Neutrophil (primary cell): ENCODE results near the gene KRT6A.

Experiments
- H3K27ac ChIP-seq: fragments of 200-600 bp; sonication (generic); 2 replicates; pipeline ENCODE4 v1.5.1; 2016; ENCODE audit warnings: mild to moderate bottlenecking, moderate library complexity
- H3K27me3 ChIP-seq: fragments of 200-600 bp; sonication (generic); 2 replicates; pipeline ENCODE4 v1.6.0; 2016; ENCODE audit warnings: mild to moderate bottlenecking
- H3K36me3 ChIP-seq: fragments of 200-600 bp; sonication (generic); 2 replicates; pipeline ENCODE4 v1.5.1; 2017
- H3K4me1 ChIP-seq, 2 experiments: fragments of 200-600 bp in 1 of 2; sonication (generic) in 1 of 2; 1 replicate in 1 of 2; 2 replicates in 1 of 2; pipeline versions ENCODE4 v1.5.1 to v1.6.1; 2013 to 2016; ENCODE audit warnings: low read depth in 1 of 2, low read length in 1 of 2, mild to moderate bottlenecking in 1 of 2, moderate library complexity in 1 of 2; ENCODE audit not compliant: control insufficient read depth in 1 of 2, insufficient read depth in 1 of 2
- H3K4me3 ChIP-seq, 2 experiments: fragments of 200-600 bp in 1 of 2; sonication (generic) in 1 of 2; 1 replicate in 1 of 2; 2 replicates in 1 of 2; pipeline ENCODE4 v1.5.1; 2013 to 2016; ENCODE audit warnings: low read depth in 1 of 2, low read length in 1 of 2, mild to moderate bottlenecking in 1 of 2, moderate library complexity in 1 of 2
- H3K9me3 ChIP-seq: fragments of 200-600 bp; sonication (generic); 2 replicates; pipeline ENCODE4 v1.5.1; 2016
- TF ChIP-seq, protein P1 (sequence below): fragments of 200-600 bp; sonication (generic); IDR thresholded peaks from 2 replicates; pipeline ENCODE4 v1.5.1; 2016; ENCODE audit warnings: antibody characterized with exemption

KRT6A gene

GRCh38 chr12:52524898-52525591 lies 32.0 kb upstream of the KRT6A start:
- H3K27me3 ChIP-seq = no peaks in the 10 kb centered on the region
- H3K4me1 ChIP-seq = no peaks in the 10 kb centered on the region
- no peak overlapping the region for H3K4me3 ChIP-seq

GRCh38 chr12:52524241-52524897 lies 31.3 kb upstream of the KRT6A start:
- TF ChIP-seq, protein P1, sequence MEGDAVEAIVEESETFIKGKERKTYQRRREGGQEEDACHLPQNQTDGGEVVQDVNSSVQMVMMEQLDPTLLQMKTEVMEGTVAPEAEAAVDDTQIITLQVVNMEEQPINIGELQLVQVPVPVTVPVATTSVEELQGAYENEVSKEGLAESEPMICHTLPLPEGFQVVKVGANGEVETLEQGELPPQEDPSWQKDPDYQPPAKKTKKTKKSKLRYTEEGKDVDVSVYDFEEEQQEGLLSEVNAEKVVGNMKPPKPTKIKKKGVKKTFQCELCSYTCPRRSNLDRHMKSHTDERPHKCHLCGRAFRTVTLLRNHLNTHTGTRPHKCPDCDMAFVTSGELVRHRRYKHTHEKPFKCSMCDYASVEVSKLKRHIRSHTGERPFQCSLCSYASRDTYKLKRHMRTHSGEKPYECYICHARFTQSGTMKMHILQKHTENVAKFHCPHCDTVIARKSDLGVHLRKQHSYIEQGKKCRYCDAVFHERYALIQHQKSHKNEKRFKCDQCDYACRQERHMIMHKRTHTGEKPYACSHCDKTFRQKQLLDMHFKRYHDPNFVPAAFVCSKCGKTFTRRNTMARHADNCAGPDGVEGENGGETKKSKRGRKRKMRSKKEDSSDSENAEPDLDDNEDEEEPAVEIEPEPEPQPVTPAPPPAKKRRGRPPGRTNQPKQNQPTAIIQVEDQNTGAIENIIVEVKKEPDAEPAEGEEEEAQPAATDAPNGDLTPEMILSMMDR = no peak
- no peak overlapping the region for H3K4me3 ChIP-seq
- no peaks in the 10 kb centered on the region for H3K9me3 ChIP-seq
- no peak overlapping the region for H3K27ac ChIP-seq
- H3K27me3 ChIP-seq = no peaks in the 10 kb centered on the region
- H3K36me3 ChIP-seq = no peaks in the 10 kb centered on the region
- H3K4me1 ChIP-seq = no peaks in the 10 kb centered on the region

More at GRCh38 chr12:52524898-52525591, 32.0 kb upstream of the KRT6A start:
- no peak overlapping the region for H3K27ac ChIP-seq
- TF ChIP-seq, protein P1 = no peak
- H3K9me3 ChIP-seq = no peaks in the 10 kb centered on the region
- no peaks in the 10 kb centered on the region for H3K36me3 ChIP-seq

DNA sequence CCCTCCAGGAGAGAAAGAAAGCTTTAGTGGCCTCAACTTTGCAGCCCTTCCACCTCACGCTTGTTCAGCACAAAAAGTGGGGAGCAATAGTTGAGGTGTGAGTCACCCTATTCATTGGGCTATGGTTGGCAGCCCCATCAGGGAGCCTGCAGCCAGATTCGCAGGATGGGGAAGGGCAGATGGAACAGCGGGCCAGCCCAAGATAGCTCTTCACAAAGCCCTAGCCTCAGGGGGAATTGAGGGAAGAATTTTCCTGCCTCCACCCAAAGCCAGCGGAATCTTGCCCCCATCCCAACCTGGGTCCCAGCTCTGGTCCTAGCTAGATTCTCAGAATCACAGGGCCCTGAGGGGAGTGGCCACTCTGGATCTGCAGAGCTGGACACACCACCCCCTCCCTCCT lies 30.8 kb upstream of the KRT6A start:
- Histone ChIP-seq H3K36me3 (no peaks in the 10 kb centered on the region), H3K9me3 (no peaks in the 10 kb centered on the region), H3K4me3 (no peak overlapping the region), H3K27me3 (no peaks in the 10 kb centered on the region), H3K4me1 (no peaks in the 10 kb centered on the region), H3K27ac (no peak overlapping the region)
- TF ChIP-seq, protein P1 = no peak

DNA sequence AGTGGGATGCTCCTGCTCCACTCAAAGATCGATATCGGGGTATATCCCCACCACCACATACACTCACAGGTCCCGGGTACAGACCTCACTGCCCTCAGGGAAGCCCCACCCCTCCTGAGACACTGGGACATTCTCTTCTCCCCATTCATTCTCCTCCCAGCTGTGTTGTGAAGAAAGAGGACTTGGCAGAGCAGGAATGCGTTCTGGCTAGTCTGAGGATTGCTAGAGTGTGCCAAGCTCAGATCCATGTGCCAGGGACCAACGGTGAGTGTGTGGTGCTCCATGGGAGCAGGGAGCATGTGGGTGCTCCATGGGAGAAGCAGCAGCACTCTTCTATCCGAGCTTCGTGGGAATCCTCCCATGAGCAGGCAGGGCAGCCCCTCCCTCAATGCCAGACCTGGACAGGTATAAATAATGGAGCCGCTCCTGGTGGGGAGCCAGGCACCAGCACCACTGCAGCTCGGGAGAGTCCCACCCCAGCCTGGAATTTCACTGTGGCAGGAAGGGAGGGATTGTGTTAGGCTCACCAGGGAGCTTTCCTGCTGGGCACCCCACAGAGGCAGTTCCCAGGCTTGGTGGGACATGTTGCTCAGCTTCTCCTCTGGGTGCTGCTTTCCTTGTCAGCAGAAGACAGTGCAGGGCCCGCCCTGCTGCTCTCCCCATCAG lies 29.4 kb upstream of the KRT6A start:
- TF ChIP-seq, protein P1 = no peak
- Histone ChIP-seq H3K36me3 (no peaks in the 10 kb centered on the region), H3K4me3 (no peak overlapping the region), H3K4me1 (no peaks in the 10 kb centered on the region), H3K27me3 (no peaks in the 10 kb centered on the region), H3K27ac (no peak overlapping the region), H3K9me3 (no peaks in the 10 kb centered on the region)

- Histone ChIP-seq H3K27ac (no peak overlapping the region), H3K4me3 (no peak overlapping the region), H3K4me1 (no peaks in the 10 kb centered on the region), H3K36me3 (no peaks in the 10 kb centered on the region), H3K27me3 (no peaks in the 10 kb centered on the region), H3K9me3 (no peaks in the 10 kb centered on the region)
- TF ChIP-seq, protein P1 = no peak
These were observed 28.7 kb upstream of the KRT6A start for GRCh38 chr12:52521568-52522266.
